HG03521 (cell line): ENCODE data around the gene CD48.

Source experiments
- ATAC-seq: cut with Tn5 transposase; IDR thresholded peaks from one replicate; pipeline ENCODE4 v1.9.1; 2021; ENCODE audit warnings: mild to moderate bottlenecking, moderate library complexity; ENCODE audit not compliant: unreplicated experiment

Gene CD48

DNA sequence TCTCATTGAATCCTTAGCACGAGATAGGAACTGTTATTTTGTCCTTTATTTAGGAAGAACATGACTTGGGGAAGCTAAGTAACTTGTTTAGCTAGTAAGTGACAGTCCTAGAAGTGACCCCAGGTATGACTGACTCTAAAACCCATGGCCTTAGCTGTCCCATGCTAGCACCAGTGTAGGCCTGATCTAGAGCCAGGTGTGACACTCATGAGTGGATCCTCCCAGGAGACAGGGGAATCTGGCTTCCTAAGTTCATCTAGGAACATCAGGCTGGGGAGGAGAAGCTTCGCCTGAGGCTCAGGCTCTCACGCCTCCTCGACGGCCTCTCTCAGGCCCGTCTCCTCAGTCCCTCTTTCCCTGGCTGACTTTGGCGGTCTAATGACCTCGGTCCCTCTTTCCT is 31.2 kb downstream of the CD48 start:
- no peak for ATAC-seq

DNA sequence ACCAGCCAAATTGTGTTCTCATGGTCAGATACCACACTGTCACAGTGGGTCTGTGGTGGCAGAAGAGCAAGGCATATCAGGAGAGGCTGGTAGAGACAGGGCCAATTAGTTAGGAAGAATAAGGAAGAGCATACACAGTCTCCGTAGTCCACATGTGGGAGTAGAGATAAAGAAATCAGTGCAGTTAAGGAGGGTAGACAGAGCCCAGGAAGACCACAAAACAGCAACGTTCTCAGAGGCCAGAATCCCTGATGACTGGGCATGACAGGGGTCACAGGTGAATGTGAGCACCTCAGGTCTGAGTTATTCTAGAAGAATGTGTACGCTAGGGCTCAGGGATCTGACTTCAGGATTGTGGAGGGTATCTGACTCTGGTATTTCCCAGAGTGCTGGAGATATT is 31.7 kb downstream of the CD48 start:
- ATAC-seq, result no peak

DNA sequence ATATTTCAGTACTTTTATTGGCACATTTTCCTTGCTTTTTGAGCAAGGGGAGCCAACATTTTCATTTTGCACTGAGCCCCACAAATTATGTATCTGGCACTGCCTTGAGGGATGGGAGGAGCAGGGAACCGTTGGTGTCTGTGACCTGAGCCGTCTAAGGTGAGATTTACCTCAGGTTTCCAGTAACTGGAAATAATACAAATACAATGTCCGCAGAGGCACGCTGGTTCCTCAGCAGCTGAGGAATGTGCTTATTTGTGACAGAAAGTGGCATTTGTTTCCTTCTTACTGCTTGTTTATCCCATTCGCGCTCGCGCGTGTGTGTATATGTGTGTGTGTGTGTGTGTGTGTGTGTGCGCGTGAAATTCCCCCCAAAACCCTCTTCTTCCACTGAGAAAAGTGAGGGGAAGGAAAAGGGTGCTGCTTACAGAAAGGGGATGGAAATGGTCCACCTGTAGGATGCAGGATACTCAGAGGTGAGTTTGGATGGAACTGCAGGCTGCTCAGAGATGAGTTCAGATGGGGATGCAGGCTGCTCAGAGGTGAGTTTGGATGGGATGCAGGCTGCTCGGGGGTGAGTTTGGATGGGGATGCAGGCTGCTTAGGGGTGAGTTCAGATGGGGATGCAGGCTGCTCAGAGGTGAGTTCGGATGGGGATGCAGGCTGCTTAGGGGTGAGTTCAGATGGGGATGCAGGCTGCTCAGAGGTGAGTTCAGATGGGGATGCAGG is 34.6 kb downstream of the CD48 start:
- ATAC-seq, result no peak

DNA sequence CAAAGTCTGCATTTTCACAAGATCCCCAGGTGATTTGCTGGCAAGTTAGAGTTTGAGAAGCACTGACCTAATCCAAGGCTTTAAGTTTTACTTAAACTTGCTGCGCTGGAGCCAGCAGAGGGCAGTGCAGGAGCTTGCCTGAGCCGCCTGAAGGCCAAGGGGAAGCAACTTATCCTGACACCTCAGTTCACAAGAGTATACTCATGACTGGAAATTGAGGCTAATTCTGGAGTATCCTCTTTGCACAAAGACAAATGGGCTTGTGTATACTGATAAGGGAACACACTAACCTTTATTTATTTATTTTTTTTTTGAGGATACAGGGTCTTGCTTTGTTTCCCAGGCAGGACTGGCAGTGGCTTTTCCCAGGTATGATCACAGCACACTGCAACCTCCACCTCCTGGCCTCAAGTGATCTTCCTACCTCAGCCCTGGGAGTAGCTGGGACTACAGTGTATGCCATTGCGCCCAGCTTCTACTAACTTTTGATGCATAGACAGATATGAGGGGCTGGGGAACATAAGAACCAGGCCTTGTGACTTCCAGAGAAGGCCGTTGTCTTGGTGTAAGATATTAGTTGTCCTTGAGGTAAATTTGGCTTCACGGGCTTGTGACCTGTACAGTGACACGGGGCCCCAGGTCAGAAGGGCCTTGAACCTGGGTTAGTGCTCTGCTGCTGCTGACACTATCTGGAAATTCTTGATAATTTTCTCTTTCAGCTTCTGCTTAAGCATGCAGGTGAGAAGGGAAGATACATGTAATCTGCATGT is 35.8 kb downstream of the CD48 start:
- peak; percentile 53 for ATAC-seq

DNA sequence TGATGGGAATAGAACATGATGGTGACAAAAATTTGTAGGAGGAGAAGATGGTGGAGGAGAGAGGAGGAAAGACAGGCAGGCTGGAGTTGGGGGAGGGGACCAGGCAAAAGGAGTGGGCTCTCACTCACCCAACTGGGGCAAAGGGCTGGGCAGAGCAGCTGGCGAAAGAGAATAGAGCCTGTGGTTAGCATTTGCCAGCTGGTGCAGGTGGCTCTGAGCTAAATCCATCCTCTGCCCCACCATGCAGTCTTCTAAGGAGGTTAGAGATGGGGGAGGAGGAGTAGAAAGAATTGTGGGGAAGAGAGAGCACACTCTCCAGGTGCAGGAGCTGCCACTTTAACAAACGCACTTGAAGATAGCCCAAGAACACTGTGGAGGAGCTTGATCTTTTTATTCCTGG is 37.2 kb downstream of the CD48 start:
- ATAC-seq, result no peak

DNA sequence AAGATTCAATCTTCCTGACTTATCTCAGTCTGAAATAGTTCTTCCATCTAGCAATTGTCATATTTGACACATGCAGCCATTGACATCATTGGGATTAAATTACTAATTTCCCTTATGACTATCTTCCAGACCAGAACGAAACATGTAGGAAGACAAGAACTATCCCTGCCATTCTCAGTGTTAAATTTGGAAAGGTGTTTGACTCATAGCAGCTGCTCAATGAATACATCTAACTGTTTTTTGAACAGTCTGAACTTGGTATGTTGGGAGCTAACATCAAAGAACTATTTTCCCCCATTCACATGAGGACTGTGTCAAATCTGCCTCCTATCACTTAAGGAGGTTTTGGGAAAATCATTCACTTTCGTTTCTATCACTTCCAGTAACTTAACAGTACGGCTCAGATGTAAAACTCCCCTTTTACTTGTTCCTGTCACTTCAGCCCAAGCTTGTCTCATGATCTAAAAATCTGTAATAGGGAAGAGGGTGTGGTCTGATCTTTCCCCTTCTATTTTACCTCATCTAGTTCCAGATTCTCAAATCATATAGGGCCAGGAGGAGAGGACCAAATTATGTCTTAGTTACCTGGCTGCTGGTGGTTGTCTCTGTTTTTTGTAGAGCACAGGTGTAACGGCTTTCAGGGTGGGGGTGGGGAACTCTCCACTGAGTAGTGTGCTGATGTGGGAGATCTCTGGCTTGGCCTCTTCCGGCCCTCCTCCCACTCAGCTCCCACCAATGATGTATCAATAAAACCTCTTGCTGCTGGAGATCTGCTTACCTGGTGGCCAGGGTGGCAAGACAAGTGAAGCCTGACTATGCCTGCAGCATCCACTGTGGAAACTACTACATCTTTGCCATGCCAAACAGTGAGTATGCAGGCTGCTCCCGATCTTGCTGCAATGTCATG is 38.6 kb downstream of the CD48 start:
- ATAC-seq, result no peak

DNA sequence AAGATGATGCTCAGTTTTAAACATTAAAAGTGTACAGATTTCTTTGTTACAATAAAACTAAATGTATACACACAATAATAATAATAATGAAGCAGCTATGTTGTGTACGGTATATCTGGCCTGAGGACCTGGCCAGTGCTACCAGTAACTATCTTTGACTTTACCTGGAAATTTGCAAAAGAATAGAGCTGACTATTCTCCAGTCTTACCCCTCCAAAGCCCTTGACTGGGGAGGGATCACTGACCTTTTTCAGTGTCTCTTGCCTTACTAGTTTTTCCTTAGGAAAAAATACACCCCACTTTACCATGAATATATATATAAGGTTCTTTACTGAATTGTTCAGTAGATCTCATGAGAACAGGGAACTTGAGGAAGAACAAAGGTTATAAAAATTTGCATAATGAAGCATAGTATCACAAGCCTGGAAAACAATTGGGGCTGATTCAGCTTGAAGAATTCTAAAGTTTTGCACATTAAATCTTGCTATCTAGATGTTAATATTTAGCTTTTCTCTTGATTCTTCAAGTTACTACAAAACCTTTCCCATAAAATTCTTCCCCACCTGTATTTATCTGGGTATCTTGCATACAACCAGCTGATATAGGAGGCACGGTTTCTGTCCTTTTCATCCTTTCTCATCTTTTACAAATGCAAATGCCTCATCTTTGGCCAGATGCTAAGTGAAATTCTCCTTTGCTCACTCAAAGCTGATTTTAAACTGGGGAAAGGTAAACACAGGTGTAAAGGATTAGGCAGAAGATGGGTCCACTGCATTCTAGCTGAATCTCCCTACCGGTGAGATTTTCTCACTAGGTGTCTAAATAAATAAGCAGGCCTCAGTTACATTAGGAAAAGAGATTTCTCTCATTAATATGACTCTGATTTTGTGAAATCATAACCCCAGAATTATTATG is 39.8 kb downstream of the CD48 start:
- ATAC-seq, result no peak

DNA sequence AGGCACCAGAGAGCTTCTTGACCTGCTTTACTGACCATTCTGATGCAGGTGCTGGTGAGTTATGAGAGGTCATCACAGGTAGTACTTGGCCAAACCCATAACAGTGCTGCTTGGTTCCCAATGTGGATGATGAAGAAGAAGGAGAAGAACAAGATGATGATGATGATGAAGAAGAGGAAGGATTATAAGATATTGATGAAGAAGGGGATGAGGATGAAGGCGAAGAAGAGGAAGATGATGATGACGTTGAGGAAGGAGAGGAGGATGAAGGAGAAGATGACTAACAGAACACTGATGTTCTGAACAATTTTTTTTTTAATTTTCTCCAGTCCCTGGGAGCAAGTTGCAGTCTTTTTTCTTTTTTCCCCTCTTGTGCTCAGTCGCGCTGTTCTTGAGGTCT is 40.9 kb downstream of the CD48 start:
- no peak for ATAC-seq

DNA sequence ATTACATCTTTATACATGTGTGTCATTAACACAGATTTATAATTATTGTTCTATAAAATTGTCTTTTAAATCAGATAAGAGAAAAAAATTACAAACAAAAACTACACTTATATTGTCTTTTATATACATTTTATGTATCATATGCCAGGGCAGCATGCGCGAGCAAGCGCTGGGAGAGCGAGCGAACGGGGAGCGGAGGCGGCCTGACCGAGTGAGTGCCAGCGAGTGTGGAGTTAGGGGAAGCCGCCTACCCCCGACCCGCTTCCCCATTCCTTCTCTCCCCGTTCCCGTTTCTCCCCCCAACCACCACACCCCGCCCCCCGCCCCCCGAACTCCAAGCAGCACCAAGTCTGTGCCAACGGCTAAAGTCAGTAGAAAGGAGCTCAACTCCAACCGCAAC is 41.8 kb downstream of the CD48 start:
- ATAC-seq, result no peak

DNA sequence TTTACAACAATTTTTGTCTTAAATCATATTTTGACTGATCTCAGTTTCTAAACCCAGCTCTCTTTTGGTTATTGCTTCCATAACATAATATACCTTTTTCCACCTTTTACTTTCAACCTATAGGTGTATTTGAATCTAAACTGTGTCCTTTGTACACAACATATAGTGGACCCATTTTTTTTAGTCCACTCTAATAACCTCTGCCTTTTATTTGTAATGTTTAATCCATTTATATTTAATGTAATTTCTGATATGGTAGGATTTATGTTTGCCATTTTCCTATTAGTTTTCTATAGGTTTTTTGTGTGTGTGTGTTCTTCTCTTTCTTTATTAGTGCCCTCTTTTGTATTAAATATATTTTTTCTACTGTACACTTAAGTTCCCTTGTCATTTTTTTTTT is 42.3 kb downstream of the CD48 start:
- no peak for ATAC-seq

DNA sequence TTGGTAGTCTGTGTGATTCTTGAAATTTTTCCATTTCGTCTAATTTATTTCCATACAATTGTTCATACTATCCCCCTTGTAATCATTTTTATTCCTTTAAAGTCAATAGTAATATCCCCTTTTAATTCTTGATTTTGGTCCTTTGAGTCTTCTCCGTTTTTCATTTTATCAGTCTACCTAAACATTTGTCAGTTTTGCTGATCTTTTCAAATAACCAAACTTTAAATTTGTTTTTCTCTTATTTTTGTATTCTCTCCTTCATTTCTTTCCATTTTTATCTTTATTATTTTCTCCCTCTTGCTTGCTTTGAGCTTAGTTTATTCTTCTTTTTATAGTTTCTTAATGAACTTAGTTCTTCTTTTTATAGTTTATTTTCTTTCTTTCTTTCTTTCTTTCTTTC is 43.7 kb downstream of the CD48 start:
- ATAC-seq, result no peak

DNA sequence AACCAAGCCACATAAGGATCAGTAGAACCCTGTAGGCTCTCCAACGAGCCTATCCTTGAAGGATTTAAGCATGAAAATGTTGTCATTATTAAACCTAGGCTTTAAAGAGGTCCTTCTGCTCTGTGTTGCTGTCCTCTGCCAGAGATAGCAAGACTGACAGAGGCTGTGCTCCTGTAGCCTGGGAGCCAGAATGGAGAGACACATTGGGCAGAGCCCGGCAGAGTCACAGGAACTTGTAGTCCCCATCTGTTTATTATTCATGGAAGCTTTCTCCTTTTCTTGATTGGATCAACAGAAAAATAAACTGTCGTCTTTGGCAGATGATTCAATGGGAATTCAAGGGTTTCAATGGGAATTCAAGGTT is 45.6 kb downstream of the CD48 start:
- no peak for ATAC-seq

DNA sequence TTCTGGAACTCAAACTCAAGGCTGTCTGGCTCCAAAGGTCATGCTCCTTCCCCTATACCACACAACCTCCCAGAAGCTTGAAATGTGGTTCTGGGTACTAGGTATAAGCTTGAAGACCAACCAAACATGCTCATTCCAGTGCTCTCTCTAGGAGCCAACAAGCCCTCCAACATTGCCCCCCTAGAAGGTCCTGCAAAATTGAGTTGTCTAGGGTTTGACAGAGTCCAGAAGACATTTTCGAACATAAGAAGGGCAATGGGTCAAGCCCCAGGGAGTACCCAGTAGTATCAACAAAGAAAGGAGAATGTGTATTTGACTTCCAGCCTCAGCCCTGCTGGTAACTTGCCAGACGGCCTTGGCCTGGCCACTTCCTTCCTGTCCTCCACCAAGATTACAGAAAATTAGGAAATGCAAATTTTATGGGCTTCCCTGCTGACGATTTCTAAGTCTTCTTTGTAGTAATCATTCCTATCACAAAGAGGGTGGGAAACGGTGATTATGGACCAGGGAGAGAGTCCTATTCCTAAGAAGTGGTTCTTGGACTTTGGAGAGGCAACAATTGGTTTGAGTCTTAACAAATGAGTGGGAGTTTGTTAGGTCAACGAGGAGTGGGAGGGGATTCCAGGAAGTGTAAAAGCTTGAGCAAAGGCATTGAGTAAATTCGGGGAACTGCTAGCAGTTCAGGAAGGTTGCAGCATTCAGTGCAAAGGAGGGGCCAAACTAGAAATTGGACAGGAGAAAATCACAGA is 46.1 kb downstream of the CD48 start:
- ATAC-seq, result no peak

DNA sequence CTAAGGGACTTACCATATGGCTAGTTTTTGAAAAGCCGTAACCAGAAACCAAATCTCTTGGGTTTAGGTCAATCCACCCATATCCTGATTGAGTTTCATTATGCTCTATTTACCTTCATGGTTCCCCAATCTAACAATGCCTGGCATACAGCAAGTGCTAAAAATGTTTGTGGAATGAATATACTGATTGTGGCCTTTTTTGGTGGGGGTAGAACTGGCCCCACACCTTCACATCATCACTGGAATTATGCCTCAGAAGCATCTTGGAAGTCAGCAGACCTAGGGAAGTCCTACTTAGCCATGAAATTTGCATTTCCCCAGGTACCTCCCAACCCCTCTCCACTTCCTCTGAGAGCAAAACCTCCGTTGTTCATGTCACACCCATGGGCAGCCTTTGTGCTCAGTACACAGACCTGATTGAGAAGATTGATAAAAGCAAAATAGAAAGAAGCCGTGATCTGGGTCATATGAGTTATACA is 47.0 kb downstream of the CD48 start:
- peak; percentile 53 for ATAC-seq

DNA sequence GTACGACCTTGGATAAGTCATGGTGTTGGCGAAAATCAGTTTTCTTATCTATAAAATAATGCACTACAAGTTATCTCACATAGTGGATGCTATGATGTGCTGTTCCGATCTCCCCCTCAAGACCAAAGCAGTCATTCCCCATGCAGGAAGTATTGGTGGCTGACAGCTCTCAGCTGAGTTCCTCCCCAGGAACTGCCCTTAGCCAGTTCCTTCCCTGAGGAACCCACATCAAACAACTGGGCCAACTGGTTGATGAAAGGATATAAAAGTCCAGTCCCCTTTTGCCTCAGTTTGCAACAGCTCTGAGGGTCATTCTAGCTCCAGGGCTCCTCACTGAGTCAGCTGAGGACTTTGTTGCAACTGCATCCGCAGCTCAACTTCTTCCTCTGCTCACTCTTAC is 48.7 kb downstream of the CD48 start:
- ATAC-seq, result no peak

DNA sequence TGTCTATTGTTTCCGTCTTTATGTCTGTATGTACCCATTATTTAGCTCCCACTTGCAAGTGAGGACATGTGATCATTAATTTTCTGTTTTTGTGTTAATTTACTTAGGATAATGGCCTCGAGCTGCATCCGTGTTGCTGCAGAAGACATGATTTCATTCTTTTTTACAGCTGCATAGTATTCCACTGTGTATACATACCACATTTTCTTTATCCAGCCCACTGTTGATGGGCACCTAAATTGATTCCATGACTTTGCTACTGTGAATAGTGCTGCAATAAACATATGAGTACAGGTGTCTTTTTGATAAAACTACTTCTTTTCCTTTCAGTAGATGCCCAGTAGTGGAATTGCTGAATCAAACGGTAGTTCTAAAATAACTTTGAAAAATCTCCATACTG is 52.1 kb downstream of the CD48 start:
- no peak for ATAC-seq

DNA sequence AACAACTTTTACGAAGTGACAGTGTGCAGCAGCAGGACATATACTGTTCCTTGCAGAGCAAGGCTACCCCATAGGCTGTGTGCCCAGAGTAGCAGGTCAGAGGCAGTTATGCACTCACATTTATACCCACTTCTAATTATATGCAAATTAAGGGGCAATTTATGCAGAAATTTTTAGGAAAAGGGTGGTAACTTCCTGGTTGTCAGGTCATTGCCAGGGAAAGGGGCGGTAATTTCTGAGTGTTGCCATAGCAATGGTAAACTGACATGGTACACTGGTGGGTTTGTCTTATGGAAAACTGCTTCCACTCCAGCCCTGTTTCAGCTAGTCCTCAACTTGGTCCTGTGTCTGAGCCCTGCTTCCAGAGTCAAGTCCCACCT is 52.8 kb downstream of the CD48 start:
- no peak for ATAC-seq

DNA sequence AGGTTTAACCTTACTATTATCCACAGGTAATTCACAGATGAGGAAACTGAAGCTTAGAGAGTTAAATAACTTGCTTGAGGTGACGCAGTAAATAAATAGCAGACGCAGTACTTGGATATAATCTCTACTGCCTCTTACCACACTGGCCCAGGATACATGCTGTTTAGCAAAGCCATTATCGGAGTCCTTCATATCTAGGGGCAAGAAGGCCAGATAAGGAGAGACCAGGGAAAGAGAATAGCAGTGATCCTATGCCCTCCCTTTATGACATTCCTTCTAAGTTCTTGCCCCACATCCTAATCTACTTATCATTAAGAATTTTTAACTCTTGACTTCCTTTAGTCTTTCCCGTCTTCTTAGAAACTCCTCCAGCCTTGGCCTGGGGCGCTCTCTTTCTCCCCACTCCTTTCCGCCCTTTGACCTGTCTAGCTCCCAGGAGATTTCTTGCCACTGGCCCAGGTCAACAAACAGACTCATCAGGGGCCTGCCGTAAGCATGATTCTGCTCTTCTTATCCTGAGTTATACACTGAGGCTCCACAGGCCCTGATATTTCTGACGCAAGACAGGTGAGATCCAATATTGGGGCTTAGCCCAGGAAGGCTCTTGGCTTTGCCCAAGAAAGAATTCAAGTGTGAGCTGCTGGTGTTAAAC is 53.3 kb downstream of the CD48 start:
- ATAC-seq, result no peak

DNA sequence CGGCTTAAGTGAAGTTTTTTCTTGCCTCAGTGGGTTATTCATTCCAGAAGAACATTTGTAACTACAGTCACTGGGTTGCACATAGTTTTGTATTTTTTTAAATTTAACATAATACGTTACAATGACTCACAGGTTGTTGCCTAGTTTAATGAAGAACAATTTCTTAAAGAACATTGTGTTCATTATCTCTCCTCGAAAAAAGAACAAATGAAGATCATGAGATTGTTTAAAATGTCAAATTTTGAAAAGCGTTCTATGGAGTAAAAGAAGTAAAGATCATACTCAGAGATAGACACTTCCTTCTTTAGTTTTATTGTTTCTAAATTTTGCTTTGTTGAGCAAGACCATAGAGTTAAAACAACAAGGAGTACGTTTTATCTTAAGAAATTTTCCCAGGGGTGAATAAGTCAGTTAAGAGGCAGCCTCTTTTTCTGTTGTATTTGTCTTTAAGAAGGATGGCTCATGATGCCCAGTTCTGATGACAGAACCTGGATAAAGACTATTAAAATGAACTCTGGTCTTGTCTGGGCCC is 54.3 kb downstream of the CD48 start:
- no peak for ATAC-seq
